Measurements from ENCODE around the gene KRT35. TPM values are rescaled to one million over a fixed set of nuclear protein-coding genes. Genes with fewer than 3 reads are reported as not detected.
A peak's percentile ranks its signal among the peaks of the same experiment; 100 is the strongest.

KRT35 gene
- not detected for total RNA-seq
- long read RNA-seq, result 0 reads

DNA sequence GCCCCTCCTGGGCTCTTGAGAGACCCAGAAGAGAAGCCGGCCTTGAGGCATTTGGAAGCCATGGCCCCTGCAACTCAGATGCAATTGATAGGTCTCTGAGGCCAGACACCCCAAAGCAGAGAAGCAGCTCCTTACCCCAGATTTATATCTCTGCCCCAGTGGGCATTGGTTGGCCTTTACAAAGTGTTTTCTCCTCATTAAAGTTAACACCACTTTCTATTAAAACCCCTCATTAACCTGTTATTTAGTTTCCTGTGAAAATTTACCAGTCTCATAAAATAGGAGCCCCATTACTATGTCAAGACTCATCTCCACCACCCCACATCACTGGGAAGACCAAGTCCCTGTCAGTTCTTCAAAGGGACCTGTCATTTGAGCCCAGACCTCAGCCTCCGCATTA lies at the start of gene KRT35:
Gene KRT35 (minus strand): TSS at position 116 of the 400 bp plus-strand sequence. CDS start 54 bp downstream, at position 62.
- no peak for ATAC-seq
- intact Hi-C loops (cut with DNase I, micrococcal nuclease), result no loop called here
- no peak for DNase-seq

DNA sequence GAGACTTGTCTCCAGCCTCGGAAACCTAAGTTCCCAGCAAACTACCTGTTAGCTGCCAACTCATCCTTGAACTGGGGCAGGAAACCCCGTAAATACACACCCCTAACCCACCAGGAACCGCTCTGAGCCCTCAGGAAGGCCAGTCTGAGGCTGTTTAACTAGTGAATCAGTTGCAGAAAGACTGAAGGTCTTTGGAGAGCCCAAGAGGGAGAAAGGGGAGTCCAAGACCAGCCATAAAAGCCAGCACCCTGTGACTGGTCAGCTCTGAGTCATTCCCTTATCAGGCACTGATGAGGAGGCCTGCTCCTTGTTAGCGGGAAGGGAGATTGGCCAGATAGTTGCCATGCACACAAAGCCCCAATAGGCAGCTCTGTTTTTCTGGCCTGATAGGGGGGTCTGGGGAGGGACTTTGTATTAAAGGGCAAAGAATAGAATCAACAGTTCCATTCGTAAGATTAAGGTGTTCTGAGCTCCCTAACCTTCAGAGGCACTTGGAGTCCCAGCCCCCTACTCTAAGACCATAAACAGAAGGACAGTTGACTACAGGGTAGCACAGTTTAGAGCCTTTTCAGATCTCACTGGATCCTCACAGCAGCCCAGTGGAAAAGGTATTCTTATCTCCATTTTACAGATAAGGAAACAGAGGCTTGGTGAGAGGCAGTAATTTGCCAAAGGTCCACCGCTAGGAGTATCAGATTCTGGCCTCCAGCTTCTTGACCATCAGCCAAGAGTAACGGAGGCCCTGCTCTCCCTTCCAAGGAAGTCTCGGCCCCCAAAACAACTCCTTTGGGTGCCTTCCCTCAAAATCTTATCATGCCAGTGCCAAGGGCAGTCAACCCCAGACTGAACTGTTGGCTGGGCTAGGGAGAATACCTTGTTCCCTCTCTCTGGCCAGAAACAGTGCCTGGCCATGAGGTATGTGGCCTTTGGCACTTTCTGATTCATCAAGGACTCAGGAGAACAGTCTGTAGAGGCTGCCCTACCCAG lies 49.4 kb upstream of the KRT35 start:
- DNase-seq, result peak in 1 of 2 donors; percentile 70
- ATAC-seq, result peak; percentile 26
- intact Hi-C loops (cut with DNase I, micrococcal nuclease), result no loop called here

DNA sequence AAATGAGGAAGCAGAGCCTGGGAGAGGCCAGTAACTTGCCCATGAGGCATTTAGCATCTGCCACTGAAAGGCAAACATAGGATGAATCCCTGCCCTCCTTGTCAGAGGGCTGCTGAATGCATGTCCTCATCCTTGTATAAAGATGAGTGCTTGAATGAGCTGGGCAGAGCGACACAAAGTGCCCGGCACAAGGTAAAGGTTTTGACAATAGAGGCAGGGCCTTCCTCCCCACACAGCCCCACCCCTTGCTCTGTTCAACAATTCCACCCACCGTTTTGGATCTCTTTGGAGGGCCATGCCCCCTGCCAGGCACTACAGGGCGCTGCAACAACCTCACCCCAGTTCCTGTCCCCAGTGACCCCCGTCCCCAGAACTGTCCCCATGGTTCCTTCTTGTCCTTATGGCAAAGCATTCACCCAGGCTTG lies 48.6 kb upstream of the KRT35 start:
- DNase-seq, result peak in 1 of 2 donors; percentile 31
- ATAC-seq, result peak; percentile 1
- intact Hi-C loops (cut with DNase I, micrococcal nuclease), result no loop called here

DNA sequence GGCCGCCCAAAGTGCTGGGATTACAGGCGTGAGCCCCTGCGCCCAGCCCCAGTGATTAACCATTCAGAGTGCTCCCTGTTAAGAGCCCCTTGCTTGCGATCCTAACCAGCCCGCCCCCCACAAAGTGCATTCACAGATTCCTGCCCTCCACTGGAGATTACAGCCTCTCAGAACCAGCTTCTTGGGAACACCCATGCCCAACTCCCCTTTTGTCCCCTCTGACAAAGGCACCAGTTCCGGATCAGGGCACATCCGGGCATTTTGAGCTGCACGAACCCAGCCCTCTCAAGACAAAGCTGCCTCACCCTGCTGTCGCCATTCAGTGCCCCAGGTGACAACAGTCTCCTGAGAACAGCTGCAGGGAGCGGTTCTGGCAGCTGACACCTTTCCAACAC lies 48.0 kb upstream of the KRT35 start:
- peak; percentile 52 for ATAC-seq
- DNase-seq, result peak; percentile 72 to 81
- intact Hi-C loops (cut with DNase I, micrococcal nuclease), result no loop called here

DNA sequence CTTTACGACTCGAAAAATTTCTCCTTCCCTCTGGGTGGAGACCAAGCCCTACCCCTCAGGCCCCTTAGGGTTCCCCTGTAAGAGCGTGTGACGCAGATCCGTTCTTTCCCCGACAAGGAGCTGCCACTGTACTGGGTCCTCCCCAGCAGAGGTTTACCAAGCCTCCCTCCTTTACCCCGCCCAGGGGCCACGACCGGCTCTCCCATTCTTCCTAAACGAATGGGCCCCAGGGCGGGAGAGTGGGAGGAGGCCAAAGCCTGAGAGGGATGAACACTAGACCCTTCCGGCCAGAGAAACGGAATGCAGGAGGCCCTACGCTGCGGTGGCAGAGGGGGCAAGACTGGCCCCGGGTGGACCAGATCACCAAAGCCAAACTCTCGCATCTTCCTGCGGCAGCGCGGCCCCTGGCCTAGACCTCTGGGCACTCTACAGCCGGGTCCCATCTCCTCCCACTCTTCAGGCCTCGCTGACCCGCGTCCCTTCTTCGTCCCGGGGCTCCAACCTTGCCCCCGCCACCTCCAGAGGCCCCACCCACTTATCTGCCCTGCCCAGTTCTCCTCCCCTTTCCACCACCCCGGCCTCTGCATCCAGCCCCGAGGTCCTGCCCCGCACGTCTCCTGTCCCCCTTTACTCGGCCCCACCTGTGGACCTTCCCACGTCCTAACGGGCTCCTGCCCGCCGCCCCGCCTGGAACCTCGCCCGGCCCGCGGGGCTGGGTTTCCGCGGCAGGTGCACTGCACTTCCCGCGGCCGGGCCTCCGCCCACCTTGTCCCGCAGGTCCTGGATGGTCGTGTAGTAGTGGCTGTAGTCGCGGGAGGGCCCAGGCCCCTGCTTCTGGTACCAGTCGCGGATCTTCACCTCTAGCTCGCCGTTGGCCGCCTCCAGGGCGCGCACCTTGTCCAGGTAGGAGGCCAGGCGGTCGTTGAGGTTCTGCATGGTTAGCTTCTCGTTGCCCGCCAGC lies 46.4 kb upstream of the KRT35 start:
- DNase-seq, result peak; percentile 73 to 75
- peak; percentile 49 for ATAC-seq
- intact Hi-C loops (cut with DNase I, micrococcal nuclease), result no loop called here

DNA sequence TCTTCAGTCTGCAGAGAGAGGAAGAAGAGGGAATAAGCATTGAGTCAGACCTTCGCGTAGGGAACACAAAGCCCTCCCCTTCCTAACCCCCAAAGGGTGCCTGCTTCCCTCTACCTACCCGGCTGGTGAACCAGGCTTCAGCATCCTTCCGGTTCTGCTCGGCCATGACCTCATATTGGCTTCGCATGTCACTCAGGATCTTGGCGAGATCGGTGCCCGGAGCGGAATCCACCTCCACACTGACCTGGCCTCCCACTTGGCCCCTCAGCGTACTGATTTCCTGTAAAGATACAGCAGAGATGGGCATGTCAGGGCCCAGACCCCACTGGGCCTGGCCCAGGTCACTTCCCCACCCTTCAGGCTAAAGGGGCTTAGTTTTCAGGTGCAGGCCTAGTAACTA lies 43.3 kb upstream of the KRT35 start:
- intact Hi-C loops (cut with DNase I, micrococcal nuclease), result no loop called here
- no peak for DNase-seq
- ATAC-seq, result no peak

DNA sequence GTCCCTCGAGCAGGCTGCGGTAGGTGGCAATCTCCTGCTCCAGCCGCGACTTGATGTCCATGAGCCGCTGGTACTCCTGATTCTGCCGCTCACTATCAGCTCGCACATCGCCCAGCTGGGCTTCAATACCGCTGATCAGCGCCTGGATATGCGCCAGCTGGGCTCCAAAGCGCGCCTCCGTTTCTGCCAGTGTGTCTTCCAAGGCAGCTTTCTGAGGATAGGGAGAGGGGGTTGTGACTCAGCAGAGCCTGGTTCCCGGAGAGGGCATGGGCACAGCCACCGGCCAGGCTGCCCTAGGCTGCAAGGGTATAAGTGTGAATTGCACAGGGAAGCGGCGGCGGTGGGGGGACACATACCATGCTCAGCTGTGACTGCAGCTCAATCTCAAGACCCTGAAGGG lies 42.8 kb upstream of the KRT35 start:
- DNase-seq, result peak in 1 of 2 donors; percentile 47
- intact Hi-C loops (cut with DNase I, micrococcal nuclease), result no loop called here
- ATAC-seq, result no peak

DNA sequence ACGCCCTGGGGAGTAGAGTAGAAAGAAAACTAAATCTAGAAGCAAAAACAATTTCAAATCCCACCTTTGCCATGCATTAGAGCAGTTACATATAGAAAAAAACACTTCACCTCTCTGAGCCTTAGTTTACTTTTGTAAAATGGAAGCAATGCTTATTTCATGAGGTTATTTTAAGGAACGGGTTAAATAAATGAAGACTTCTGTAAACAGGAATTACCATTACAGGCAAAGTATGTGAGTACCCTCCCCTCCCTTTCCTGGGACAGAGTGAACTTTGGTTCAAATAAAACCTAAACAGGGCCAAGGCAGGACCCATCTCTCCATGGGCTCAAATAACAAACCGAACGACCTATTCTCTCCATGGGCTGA lies 42.3 kb upstream of the KRT35 start:
- intact Hi-C loops (cut with DNase I, micrococcal nuclease), result no loop called here
- ATAC-seq, result no peak
- DNase-seq, result no peak

DNA sequence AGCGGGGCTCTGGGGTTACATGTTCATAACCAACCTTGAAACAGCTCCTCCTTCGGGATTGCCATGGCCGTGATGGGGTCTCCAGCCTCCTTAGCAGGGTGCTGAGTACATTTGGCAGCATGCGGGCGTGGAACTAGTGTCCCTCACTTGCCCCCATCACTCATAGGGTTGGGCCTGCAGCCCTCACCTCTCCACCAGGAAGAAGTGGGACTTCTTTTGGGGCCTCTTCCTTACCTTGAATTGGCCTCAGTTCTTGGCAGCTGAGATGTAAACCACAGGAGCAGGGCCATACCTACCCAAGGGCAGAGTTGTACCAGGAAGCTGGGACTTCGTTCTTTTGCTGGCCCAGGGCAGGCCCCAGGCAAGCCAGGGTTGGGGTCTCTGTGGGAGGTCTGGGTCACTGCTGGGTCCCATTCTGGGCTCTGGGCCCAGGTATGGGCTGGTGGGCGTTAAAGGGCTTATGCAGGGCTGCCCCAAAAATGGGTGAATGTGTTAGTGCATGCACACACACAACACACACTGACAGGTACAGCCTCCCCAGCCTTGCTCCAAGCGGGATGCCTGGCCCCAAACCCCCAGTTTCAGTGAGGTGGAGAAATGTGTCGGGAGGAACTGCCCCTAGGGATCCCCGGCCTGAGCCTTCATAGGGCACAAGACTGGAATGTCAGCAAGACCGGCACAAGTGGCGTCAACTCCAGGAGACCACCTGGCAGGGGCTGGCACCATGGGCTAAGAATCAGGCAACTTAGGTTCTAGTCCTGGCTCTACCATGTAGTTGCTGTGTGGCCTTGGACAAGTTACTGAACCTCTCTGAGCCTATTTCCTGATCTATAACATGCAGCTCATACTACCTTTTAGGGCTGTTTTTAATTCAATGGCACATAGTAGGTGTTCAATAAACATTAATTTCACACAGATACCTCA lies 41.6 kb upstream of the KRT35 start:
- ATAC-seq, result peak; percentile 39
- intact Hi-C loops (cut with DNase I, micrococcal nuclease), result no loop called here

DNA sequence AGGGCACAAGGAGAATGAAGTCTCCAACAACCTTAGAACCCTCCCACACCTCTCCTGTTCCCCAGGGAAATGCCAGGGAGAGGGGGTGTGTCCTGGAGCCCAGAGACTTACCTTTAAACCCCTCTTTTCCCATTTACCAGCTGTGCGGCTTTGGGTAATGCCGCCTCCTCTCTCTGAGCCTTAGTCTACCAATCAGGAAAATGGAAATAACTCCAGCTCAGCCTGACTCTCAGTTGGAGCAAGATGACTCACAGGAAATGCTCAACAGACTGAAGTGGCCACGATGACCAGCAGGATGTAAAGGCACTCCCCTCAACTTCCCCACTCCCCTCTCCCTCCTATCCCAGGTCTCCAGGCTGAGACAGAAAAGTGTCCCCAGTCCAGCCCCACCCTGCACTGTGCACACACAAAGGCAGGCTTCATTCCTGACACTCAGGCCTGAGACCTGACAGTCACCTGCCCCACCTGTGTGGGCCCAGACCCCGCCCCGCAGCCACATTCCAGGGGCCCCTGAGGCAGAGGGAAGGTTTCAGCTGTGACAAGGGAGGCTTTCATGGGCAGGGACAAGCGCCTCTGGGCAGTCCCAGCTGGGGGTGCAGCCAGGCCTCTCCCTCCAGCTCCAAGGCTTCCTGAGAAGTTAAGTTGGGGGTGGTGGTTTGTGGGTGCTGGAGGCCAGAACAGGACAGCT lies 40.8 kb upstream of the KRT35 start:
- peak; percentile 75 to 93 for DNase-seq

More for the DNA sequence above, 41.6 kb upstream of the KRT35 start:
- peak in 1 of 2 donors; percentile 61 for DNase-seq

DNA sequence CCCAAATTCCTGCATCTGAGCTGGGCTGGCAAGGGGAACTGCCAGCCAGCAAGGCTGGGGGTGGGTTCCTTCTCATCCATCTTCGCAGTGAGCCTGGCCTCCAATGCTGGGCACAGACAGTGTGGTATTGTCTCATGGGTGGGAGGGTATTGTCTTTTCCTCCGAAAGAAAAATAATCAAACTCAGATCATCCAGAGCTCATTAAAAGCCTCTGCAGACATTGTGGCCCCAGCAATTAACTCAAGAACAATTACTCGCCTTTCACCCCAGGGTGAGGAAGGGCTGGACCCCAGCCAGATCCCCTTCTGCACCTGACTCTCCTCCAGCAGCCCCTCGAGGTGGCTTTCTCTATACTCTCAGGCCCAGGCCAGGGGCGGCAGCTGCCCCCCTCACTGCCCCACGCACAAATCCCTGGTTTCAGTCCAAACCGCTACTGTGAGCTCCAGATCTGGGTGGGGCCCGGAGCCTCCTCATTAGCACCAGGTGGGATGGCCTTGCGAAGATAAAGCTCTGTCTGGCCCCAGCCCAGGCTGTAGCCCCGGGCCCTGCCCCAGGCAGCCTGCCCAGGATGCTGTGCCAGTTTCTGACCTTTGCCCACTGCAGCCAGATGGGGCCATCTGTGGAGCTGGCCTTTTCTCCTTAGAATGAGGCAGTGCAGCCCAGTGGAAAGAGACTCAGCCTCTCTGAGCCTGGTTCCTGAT lies 40.0 kb upstream of the KRT35 start:
- intact Hi-C loops (cut with DNase I, micrococcal nuclease), result no loop called here
- peak; percentile 55 for ATAC-seq

More for the DNA sequence above, 40.8 kb upstream of the KRT35 start:
- ATAC-seq, result peak; percentile 65
- intact Hi-C loops (cut with DNase I, micrococcal nuclease), result no loop called here

DNA sequence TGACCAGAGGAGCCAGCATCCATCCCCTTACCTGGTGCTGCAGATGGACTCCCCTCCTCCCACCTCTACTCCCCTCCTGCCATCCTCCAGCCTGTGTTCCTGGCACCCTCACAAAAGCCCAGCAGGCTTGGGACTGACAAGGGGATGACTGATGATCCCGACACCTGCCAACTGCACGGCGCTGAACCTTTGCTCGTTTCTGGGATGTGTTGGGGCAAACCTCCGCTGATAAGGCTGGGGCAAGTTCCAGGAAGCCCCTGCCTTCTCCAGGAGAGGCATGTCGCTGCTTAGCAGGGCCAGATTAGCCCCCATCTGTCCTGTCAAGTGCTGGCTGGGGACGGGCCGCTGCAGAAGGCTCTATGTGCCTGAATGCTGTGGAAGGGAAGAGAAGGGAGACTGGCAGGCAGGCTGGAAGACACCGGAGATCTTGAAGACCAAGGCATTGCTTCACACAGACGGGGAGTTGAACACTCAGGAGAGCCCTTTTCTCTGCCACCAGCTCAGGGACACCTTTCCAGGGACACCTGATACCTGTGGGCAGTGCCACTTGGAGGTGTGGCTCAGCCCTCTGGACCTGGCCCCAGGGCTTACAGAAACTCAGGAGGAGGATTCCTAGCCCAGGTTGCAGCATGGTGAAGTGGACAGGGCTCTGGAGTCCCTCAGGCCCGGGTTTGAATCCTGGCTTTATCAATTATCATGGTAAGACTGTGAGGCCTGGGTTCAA lies 38.7 kb upstream of the KRT35 start:
- peak; percentile 11 for ATAC-seq
- intact Hi-C loops (cut with DNase I, micrococcal nuclease), result no loop called here

More for the DNA sequence above, 40.0 kb upstream of the KRT35 start:
- peak; percentile 72 to 80 for DNase-seq

DNA sequence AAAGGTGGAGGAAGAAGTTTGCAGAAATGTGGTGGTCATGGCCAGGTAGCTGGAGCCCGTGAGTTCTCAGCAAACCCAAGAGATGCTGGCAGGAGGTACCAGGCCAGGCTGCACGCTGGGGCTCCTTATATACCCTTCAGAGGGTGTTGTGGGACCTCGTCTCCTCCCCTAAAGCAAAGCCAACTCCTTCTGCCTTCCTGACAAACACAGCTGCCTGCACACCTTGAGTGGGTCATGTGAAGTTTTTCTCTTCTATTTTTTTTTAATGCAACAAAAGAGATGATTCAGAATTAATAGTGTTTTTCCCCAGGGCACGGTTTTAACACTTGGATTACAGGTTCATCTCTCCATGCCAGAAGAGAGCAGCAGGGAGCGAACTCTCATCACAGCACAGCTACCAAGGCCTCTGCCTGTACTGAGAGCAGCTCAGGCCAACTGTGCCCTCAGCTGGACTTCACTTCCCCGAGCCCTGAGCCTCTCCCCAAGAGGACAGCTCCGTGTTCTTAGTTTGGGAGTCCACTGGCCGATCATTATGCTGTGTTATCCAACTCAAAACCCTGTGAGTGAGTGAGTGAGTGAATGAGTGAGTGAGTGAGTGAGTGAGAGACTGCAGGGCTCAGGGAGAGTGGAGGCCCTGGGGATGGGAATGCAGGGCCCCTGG lies 38.0 kb upstream of the KRT35 start, which contains the start of gene KRT15:
Gene KRT15 (minus strand): TSS at position 102 of the 661 bp plus-strand sequence. CDS start 63 bp downstream, at position 39.
- no peak for DNase-seq
- intact Hi-C loops (cut with DNase I, micrococcal nuclease), result no loop called here

More for the DNA sequence above, 38.7 kb upstream of the KRT35 start:
- peak in 1 of 2 donors; percentile 59 for DNase-seq

DNA sequence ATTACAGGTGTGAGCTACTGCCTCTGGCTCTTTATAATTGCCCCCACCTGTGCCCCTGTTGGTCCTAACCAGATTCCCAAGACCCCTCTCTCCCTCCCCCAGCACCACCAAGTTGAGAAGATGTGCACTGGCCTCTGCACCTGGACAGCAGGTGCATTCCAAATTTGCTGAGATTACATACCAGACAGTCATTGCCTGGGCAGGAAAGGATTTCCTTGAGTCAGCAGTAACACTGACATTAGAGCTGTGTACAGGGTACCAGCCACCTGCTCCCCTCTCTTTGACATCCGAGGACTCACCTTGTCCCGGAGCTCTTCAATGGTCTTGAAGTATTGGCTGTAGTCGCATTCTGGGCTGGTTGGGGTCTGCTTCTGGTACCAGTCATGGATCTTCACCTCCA lies 37.1 kb upstream of the KRT35 start:
- DNase-seq (no peak), ATAC-seq (no peak)
- intact Hi-C loops (cut with DNase I, micrococcal nuclease), result no loop called here

More for the DNA sequence above, 38.0 kb upstream of the KRT35 start, which contains the start of gene KRT15:
- no peak for ATAC-seq

DNA sequence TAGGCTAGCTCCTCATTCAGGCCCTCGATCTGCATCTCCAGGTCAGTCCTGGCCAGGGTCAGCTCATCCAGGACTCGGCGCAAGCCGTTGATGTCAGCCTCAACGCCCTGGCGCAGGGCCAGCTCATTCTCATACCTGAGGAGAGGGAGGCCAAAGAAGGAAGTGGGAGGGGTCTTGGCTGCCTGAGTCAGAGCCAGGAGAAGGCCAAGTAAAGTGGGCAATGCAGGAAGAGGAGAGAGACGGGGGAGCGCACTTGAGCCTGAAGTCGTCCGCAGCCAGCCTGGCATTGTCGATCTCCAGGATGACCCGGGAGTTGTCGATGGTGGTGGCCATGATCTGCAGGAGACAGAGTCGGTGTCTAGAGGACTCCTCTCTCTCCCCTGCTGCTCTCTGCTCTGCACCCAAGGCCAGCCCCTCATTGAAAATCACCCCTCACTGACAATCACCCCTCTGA lies 35.9 kb upstream of the KRT35 start:
- intact Hi-C loops (cut with DNase I, micrococcal nuclease), result no loop called here
- no peak for ATAC-seq
- no peak for DNase-seq
